GM12872 (cell line): Measurements from ENCODE around the gene CLK3.

Experiments
- TF ChIP-seq, protein P1 (sequence below): IDR thresholded peaks from 3 replicates; pipeline ENCODE4 v1.5.1; 2011; ENCODE audit warnings: low read depth, mild to moderate bottlenecking, low read length, moderate library complexity; ENCODE audit not compliant: insufficient read depth

Gene CLK3

DNA sequence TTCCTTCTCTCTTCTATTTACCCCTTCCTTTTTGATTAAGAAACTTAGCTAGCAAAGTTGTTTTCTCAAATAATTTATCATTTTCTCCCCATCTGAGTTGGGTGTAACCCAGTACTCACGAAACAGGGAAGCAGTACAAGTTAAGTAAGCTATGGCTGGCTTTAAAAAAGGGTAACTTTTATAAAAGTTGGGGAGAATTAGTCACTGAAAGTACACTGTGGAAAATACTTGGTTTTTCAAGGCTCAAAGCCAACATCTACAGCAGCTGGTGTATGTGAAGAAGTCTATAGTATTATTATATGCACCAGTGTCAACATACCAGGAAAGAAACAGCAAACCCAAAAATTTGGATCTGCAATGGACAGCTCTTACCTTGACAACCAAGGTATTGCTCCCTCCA, 25.5 kb downstream of the CLK3 start:
- TF ChIP-seq, protein P1, sequence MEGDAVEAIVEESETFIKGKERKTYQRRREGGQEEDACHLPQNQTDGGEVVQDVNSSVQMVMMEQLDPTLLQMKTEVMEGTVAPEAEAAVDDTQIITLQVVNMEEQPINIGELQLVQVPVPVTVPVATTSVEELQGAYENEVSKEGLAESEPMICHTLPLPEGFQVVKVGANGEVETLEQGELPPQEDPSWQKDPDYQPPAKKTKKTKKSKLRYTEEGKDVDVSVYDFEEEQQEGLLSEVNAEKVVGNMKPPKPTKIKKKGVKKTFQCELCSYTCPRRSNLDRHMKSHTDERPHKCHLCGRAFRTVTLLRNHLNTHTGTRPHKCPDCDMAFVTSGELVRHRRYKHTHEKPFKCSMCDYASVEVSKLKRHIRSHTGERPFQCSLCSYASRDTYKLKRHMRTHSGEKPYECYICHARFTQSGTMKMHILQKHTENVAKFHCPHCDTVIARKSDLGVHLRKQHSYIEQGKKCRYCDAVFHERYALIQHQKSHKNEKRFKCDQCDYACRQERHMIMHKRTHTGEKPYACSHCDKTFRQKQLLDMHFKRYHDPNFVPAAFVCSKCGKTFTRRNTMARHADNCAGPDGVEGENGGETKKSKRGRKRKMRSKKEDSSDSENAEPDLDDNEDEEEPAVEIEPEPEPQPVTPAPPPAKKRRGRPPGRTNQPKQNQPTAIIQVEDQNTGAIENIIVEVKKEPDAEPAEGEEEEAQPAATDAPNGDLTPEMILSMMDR, result no peak

DNA sequence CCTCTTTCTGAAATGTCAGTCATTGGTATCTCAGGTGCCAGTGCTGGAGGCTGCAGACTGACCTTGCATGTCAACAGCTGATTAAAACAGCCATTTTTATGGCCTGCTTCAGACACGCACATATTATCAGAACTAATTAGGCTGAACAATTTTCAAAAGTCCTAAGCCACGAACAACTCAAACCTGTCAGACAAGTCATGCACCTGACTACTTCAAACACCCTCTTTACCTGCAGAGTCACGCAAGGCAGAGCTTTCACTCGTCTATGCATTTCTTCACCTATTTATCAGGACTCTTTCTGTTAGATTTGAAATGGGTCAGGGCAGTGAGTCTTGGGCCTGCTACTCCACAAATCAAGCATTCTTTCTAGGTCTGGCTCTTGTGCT, 26.7 kb downstream of the CLK3 start:
- TF ChIP-seq, protein P1, result no peak

GRCh38 chr15:74642734-74643664, 27.4 kb downstream of the CLK3 start:
- TF ChIP-seq, protein P1, result no peak

DNA sequence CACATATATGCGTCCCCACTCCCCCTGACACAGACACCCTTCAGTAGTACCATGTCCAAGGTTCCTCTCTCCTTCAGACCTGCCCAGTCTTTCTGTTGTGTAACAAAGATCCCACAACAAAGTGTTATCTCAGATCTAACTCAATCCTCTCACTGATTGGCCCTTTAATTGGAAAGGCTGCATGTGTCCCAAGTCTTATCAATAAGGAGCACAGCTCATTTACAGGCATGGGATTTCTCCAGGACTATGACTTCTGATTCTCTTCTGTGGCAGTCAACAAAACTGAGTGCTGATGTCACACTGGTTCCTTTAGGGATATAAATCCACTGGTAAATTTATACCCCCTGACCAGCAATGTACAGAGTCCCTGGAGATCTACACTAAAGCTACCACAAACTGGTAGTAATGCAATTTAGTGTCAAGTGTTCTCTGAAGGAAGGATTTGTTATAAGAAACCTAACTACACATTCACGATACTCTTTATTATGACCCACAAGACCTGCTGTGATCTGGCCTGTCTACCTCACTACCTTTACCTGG, 28.1 kb downstream of the CLK3 start:
- TF ChIP-seq, protein P1, result no peak

DNA sequence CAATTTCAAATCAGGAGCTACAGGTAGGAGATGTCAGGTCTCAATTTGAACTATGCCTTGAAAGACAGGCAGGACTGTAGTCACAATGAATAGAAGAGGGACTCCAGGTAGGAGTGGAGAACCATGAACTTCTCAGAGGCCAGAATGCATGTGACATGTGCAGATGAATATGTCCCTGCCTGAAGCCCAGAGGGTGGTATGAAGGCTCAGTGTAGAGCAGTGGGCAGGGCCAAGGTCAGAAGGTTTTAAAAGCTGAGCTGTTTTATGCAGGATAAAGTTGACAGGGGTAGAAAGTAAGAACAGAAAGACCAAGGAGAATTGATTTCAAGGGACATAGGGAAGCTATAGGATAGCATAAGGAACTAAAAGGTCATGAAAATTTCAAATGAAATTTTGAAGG, 30.8 kb downstream of the CLK3 start:
- TF ChIP-seq, protein P1, result no peak

GRCh38 chr15:74648051-74648842, 32.6 kb downstream of the CLK3 start:
- TF ChIP-seq, protein P1, result no peak

DNA sequence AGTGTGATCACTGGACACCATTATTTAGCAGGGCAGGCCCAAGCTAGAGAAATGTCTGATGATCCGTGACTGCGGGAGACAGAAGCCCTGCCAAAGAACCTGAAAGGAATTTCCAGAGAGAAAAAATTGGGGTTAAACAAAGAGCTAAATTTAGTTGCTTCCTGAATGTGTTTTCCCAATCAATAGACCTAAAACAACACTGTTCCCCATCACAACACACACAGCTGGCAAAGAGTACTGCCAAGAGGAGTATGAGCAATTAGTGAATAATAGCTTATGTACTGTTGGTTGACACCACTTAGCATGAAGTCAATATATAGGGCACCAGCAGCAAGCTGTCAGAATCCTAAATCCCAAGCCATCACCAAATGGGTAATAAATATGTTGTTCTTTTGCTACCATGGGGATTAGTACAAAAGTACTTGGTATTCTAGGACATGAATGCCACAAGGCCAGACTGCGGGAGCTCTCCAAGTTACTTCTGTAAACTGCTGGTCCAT, 35.7 kb downstream of the CLK3 start:
- TF ChIP-seq, protein P1, result no peak
